DOHH2 (cell line): Measurements from ENCODE around the gene USB1.

Experiments
- H3F3A ChIP-seq: fragments of 200-600 bp; sonication (generic), shearing (Covaris generic); 2 replicates; pipeline ENCODE4 v1.6.0; 2016; ENCODE audit warnings: antibody characterized with exemption, mild to moderate bottlenecking; ENCODE audit not compliant: control insufficient read depth, insufficient read depth
- H3K27ac ChIP-seq: fragments of 200-600 bp; sonication (generic); 2 replicates; pipeline ENCODE4 v1.5.1; 2014; ENCODE audit warnings: low read depth, mild to moderate bottlenecking, low read length, moderate library complexity
- H3K27me3 ChIP-seq: fragments of 200-600 bp; sonication (generic); 2 replicates; pipeline ENCODE4 v1.6.1; 2014; ENCODE audit warnings: mild to moderate bottlenecking, low read length, mixed read lengths; ENCODE audit not compliant: control insufficient read depth
- H3K36me3 ChIP-seq: fragments of 200-600 bp; sonication (generic); 2 replicates; pipeline ENCODE4 v1.6.1; 2014; ENCODE audit warnings: mild to moderate bottlenecking, low read length, moderate library complexity, mixed read lengths; ENCODE audit not compliant: control insufficient read depth
- H3K4me1 ChIP-seq: fragments of 200-600 bp; sonication (generic); 2 replicates; pipeline ENCODE4 v1.6.1; 2014; ENCODE audit warnings: mild to moderate bottlenecking, low read length, mixed read lengths; ENCODE audit not compliant: control insufficient read depth
- H3K4me2 ChIP-seq: fragments of 200-600 bp; sonication (generic); 2 replicates; pipeline ENCODE4 v1.6.0; 2014; ENCODE audit warnings: mild to moderate bottlenecking, low read length, moderate library complexity
- H3K4me3 ChIP-seq: fragments of 200-600 bp; sonication (generic); 2 replicates; pipeline ENCODE4 v1.5.1; 2014; ENCODE audit warnings: mild to moderate bottlenecking, low read length, mixed read lengths
- H3K79me2 ChIP-seq: fragments of 200-600 bp; sonication (generic); 2 replicates; pipeline ENCODE4 v1.6.1; 2014; ENCODE audit warnings: mild to moderate bottlenecking, low read length, mixed read lengths; ENCODE audit not compliant: control insufficient read depth
- H3K9me2 ChIP-seq: fragments of 200-600 bp; sonication (generic); replicated peaks from 2 replicates; pipeline ENCODE4 v1.6.1; 2014; ENCODE audit warnings: mild to moderate bottlenecking, low read length, mixed read lengths; ENCODE audit not compliant: control insufficient read depth
- H3K9me3 ChIP-seq: fragments of 200-600 bp; sonication (generic); 2 replicates; pipeline ENCODE4 v1.6.1; 2014; ENCODE audit warnings: antibody characterized with exemption, low read length, mixed read lengths; ENCODE audit not compliant: control insufficient read depth, insufficient read depth
- H4K20me1 ChIP-seq: fragments of 200-600 bp; sonication (generic); 2 replicates; pipeline ENCODE4 v1.6.0; 2014; ENCODE audit warnings: low read depth, mild to moderate bottlenecking, antibody characterized with exemption, low read length, moderate library complexity; ENCODE audit not compliant: control insufficient read depth, insufficient read depth
- CTCF ChIP-seq: fragments of 200-600 bp; sonication (generic); IDR thresholded peaks from one replicate; pipeline ENCODE4 v1.5.1; 2014; ENCODE audit warnings: antibody characterized with exemption, mild to moderate bottlenecking, low read depth, low read length; ENCODE audit not compliant: poor library complexity, severe bottlenecking
- EZH2phosphoT487 ChIP-seq: fragments of 200-600 bp; sonication (generic); IDR thresholded peaks from 2 replicates; pipeline ENCODE4 v1.6.1; 2017; ENCODE audit warnings: borderline replicate concordance, mild to moderate bottlenecking, antibody characterized with exemption, low read length, moderate library complexity, mixed read lengths

USB1 gene

GRCh38 chr16:57986196-57986595 lies 15.0 kb upstream of the USB1 start:
- peaks cover 8% of the 10 kb centered on the region for H3K27me3 ChIP-seq
- H3K4me3 ChIP-seq: no peak overlapping the region
- H3K9me3 ChIP-seq: no peaks in the 10 kb centered on the region
- no peaks in the 10 kb centered on the region for H3K36me3 ChIP-seq
- TF ChIP-seq EZH2phosphoT487: no peak
- TF ChIP-seq CTCF: no peak
- peaks cover 4% of the 10 kb centered on the region for H3K4me1 ChIP-seq
- H3K27ac ChIP-seq: no peak overlapping the region
- H3F3A ChIP-seq: no peaks in the 10 kb centered on the region
- no peak overlapping the region for H3K4me2 ChIP-seq
- no peaks in the 10 kb centered on the region for H3K9me2 ChIP-seq
- no peaks in the 10 kb centered on the region for H3K79me2 ChIP-seq
- no peaks in the 10 kb centered on the region for H4K20me1 ChIP-seq

GRCh38 chr16:57987441-57988177 lies 13.6 kb upstream of the USB1 start:
- Histone ChIP-seq H3F3A (no peaks in the 10 kb centered on the region), H3K27me3 (no peaks in the 10 kb centered on the region), H3K9me3 (no peaks in the 10 kb centered on the region), H3K9me2 (no peaks in the 10 kb centered on the region), H3K79me2 (no peaks in the 10 kb centered on the region), H3K27ac (no peak overlapping the region), H4K20me1 (no peaks in the 10 kb centered on the region), H3K4me1 (no peaks in the 10 kb centered on the region), H3K36me3 (no peaks in the 10 kb centered on the region), H3K4me2 (no peak overlapping the region), H3K4me3 (no peak overlapping the region)
- TF ChIP-seq CTCF: no peak

- H3K27ac ChIP-seq: no peak overlapping the region
- H4K20me1 ChIP-seq: no peaks in the 10 kb centered on the region
- TF ChIP-seq CTCF (no peak), EZH2phosphoT487 (no peak)
- H3F3A ChIP-seq: no peaks in the 10 kb centered on the region
- H3K79me2 ChIP-seq: no peaks in the 10 kb centered on the region
- H3K4me3 ChIP-seq: no peak overlapping the region
- no peaks in the 10 kb centered on the region for H3K27me3 ChIP-seq
- H3K36me3 ChIP-seq: no peaks in the 10 kb centered on the region
- H3K4me2 ChIP-seq: no peak overlapping the region
- H3K9me3 ChIP-seq: no peaks in the 10 kb centered on the region
- no peaks in the 10 kb centered on the region for H3K9me2 ChIP-seq
- H3K4me1 ChIP-seq: no peaks in the 10 kb centered on the region
These were observed 12.3 kb upstream of the USB1 start for GRCh38 chr16:57988929-57989328.
